GM19035 (cell line): ENCODE measurements around the gene CPPED1.

Source experiments
- ATAC-seq: cut with Tn5 transposase; IDR thresholded peaks from one replicate; pipeline ENCODE4 v1.9.1; 2021; ENCODE audit not compliant: unreplicated experiment

CPPED1 gene

GRCh38 chr16:12740986-12741610, 62.6 kb downstream of the CPPED1 start:
- no peak for ATAC-seq

- no peak for ATAC-seq
Observed at GRCh38 chr16:12739738-12740137, 63.9 kb downstream of the CPPED1 start.

- ATAC-seq = no peak
Observed at GRCh38 chr16:12737563-12737962, 66.1 kb downstream of the CPPED1 start.

DNA sequence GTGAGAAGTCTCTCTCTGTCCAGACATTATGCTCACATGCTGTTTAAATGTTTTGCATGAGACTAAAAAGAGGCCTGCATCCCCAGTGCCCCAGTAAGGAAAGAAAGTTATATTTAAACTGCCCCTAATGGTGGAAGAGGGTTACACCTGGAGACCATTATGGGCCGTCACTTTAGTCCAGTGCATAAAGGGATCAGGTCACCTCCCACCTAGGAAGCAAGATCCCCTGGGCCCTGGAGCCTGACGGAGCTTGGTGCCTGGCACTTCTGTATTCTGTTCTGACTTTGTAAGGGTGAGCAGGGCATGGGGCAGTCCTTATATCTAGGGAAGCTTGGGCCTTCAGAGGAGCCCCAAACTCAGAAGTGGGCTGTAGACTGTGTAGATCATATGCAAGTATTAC, 67.9 kb downstream of the CPPED1 start:
- no peak for ATAC-seq

DNA sequence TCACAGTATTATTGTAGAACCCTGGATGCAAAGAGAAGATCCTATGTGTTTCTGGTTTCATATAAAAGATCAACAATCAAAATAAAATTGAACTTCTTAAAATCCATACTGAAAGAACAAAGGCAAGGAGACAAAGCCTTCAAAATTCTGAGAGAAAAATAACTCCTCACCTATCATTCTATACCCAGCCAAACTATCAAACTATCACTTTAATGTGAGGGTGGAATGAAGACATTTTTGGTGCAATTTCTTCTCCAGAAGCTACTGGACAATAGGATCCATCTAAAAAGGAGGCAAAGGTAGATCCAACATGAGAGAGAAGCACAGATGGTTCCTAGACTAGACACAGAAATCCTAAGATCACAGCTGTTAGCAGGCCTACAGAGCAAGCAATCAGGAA, 71.1 kb downstream of the CPPED1 start:
- no peak for ATAC-seq

DNA sequence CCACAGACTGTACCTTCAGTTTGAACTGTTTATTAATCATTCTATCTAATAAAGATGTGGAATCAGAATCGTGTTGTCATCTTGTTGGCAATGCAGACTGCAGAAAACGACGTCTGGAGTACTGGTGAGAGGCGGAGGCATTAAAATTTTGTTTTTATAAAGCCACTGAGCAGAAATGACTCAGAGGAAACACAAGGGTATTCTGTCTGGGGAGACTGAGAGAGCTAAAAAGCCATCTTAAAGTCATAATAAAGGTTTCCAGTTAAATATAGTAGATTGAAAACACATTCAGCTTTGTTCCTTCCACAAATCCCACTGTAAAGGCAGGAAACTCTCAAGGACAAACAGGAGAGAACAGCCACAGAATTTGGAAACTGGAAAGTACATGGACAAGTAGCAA, 74.2 kb downstream of the CPPED1 start:
- ATAC-seq = no peak

DNA sequence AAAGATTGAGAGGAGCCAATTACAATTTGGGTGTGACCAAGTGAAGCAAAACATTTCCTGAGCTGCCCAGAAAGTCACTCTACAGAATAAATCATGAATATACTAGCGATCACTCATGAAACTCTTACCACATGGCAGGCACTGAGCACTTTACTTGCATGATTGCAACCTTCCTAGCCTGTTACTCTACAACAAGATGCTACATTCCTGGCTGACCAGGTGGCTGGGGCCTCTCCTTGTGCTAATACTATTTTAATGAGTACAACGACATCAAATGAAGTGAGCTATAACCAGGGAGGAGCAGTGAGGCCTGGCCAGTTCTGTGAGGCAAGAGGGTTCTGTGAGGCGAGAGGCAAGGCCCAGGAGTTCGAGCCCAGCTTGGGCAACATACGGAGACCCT, 75.2 kb downstream of the CPPED1 start:
- ATAC-seq = no peak

GRCh38 chr16:12724226-12724625, 79.5 kb downstream of the CPPED1 start:
- ATAC-seq = no peak

GRCh38 chr16:12723681-12724080, 80.0 kb downstream of the CPPED1 start:
- ATAC-seq = no peak

DNA sequence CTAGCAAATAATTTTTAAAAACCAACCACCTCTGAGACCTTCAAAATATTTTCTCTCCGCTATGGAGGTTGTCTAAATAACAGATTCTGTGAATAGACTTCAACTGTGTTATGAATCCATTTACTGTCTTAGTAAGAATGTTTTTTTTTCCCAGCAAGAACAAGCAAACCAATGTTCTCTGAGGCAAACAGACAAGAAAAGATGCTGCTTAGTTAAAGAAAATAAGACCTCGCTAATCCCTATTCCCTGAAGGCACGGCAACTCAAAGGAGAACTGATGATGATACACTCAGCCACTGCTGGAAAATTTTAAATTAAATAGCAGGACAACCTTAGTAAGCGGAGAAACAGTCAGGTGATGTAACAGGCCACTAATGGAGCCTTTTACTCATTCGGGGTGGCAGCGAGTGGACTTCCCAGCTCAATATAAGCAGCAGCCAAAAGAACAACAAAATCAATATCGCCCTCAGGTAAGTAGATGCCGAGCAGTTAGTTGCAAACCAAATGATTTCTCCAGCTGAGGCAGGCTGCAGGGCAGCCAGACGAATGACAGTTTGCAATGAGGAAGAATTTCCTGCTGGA, 81.8 kb downstream of the CPPED1 start:
- no peak for ATAC-seq

GRCh38 chr16:12719972-12720371, 83.7 kb downstream of the CPPED1 start:
- ATAC-seq = no peak

- ATAC-seq = no peak
Observed at GRCh38 chr16:12716658-12717057, 87.0 kb downstream of the CPPED1 start.

GRCh38 chr16:12709807-12710206, 93.9 kb downstream of the CPPED1 start:
- ATAC-seq = no peak

GRCh38 chr16:12708266-12708665, 95.4 kb downstream of the CPPED1 start:
- no peak for ATAC-seq

GRCh38 chr16:12706628-12707027, 97.1 kb downstream of the CPPED1 start:
- ATAC-seq = no peak

- ATAC-seq = no peak
Observed at GRCh38 chr16:12704492-12705111, 99.1 kb downstream of the CPPED1 start.

DNA sequence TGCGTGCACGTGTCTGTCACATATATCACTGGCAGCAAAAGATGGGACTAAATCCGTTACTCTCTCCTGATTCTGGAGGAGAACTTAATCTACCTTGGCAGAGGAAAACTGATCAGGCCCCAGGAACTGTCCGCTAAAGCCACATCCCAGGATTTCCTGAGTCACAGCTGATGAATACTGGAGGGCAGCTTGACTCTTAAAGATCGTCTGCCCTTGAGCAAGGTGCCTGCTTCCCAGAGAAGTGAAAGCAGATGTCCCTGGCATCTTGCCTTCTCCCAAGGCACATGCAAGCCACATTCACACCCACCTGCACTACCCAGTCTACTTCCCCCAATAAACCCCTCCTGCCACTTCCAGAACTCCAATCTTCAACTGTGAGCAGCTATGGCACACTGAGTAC, 99.8 kb downstream of the CPPED1 start:
- no peak for ATAC-seq

DNA sequence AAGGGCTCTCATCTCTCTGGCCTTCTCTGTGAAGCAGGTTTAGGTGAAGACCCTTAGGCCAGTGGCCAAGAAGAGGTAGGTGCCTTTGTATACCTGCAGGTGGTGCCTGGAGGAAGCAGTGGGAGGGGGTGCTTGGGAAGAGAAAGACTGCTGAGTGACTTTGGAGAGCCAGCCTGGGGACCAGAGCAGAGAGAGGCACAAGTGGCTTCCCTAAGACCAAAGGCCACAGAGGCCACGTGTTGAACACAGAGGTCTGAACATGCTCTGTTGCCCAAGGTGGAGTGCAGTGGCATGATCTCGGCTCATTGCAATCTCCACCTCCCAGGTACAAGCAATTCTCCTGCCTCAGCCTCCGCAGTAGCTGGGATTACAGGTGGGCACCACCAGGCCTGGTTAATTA, 103.5 kb downstream of the CPPED1 start:
- ATAC-seq = no peak

GRCh38 chr16:12699161-12699560, 104.5 kb downstream of the CPPED1 start:
- ATAC-seq = no peak

GRCh38 chr16:12697437-12697836, 106.2 kb downstream of the CPPED1 start:
- ATAC-seq = no peak

- ATAC-seq = no peak
Observed at GRCh38 chr16:12695454-12695853, 108.2 kb downstream of the CPPED1 start.

GRCh38 chr16:12690024-12690423, 113.7 kb downstream of the CPPED1 start:
- ATAC-seq = no peak
